Measurements from ENCODE around the gene CDK17. TPM values are rescaled to one million over a fixed set of nuclear protein-coding genes. Genes with fewer than 3 reads are reported as not detected.

The CDK17 gene
- total and polyA plus RNA-seq, 8 donors: 4.3 to 15.1 (median 8.0) TPM

- intact Hi-C loops (cut with DNase I): no loop called here
- Histone ChIP-seq H3K36me3 (no peaks in the 10 kb centered on the region), H3K4me1 (peaks cover 0 to 3% (median 0%) of the 10 kb centered on the region in 3 donors), H3K9me3 (no peaks in the 10 kb centered on the region), H3K27me3 (no peaks in the 10 kb centered on the region), H3K4me3 (no peak overlapping the region), H3K27ac (no peak overlapping the region)
- no peak for TF ChIP-seq CTCF (IDR thresholded peaks at IDR 0.05)
- DNase-seq (no peak), ATAC-seq (no peak), FAIRE-seq (peak; percentile 23)
Measured at GRCh38 chr12:96274331-96274730, 125.9 kb downstream of the CDK17 start.

GRCh38 chr12:96271469-96272199 is 128.6 kb downstream of the CDK17 start:
- no peaks in the 10 kb centered on the region for H3K36me3 ChIP-seq
- WGBS, 2 donors: 71 to 80% methylated on average over 8 of the region's 8 CpGs
- DNase-seq (no peak), FAIRE-seq (no peak), ATAC-seq (no peak)
- no peak overlapping the region for H3K4me3 ChIP-seq
- no peak overlapping the region for H3K27ac ChIP-seq
- TF ChIP-seq CTCF (IDR thresholded peaks at IDR 0.05): no peak
- no peaks in the 10 kb centered on the region for H3K27me3 ChIP-seq
- no peaks in the 10 kb centered on the region for H3K9me3 ChIP-seq
- intact Hi-C loops (cut with DNase I): no loop called here
- H3K4me1 ChIP-seq: peaks cover 0 to 3% (median 0%) of the 10 kb centered on the region in 3 donors

- intact Hi-C loops (cut with DNase I): no loop called here
- Histone ChIP-seq H3K27ac (no peak overlapping the region), H3K9me3 (no peaks in the 10 kb centered on the region), H3K4me3 (no peak overlapping the region), H3K27me3 (no peaks in the 10 kb centered on the region), H3K36me3 (no peaks in the 10 kb centered on the region), H3K4me1 (peaks cover 8 to 20% (median 9%) of the 10 kb centered on the region in 3 donors)
- ATAC-seq: no peak
- TF ChIP-seq CTCF (IDR thresholded peaks at IDR 0.05): no peak
- WGBS, 2 donors: 61 to 80% methylated on average over 2 of the region's 2 CpGs
- no peak for FAIRE-seq
- DNase-seq: no peak
Measured at GRCh38 chr12:96266238-96266637, 134.0 kb downstream of the CDK17 start.

- FAIRE-seq: no peak
- no peaks in the 10 kb centered on the region for H3K27me3 ChIP-seq
Measured at GRCh38 chr12:96265836-96266235, 134.4 kb downstream of the CDK17 start.

More at GRCh38 chr12:96265836-96266235, 134.4 kb downstream of the CDK17 start:
- WGBS, 2 donors: 47 to 51% methylated on average over 1 of the region's 1 CpG
- Histone ChIP-seq H3K4me1 (peaks cover 8 to 24% (median 9%) of the 10 kb centered on the region in 3 donors), H3K36me3 (no peaks in the 10 kb centered on the region), H3K27ac (no peak overlapping the region), H3K9me3 (no peaks in the 10 kb centered on the region), H3K4me3 (no peak overlapping the region)
- intact Hi-C loops (cut with DNase I): no loop called here
- DNase-seq (no peak), ATAC-seq (no peak)
- no peak for TF ChIP-seq CTCF (IDR thresholded peaks at IDR 0.05)
